Measurements from ENCODE around the gene THAP3. TPM values are rescaled to one million over a fixed set of nuclear protein-coding genes. Genes with fewer than 3 reads are reported as not detected.

Gene THAP3
- total and polyA plus RNA-seq, 7 donors, result 8.9 to 40.1 (median 18.8) TPM

DNA sequence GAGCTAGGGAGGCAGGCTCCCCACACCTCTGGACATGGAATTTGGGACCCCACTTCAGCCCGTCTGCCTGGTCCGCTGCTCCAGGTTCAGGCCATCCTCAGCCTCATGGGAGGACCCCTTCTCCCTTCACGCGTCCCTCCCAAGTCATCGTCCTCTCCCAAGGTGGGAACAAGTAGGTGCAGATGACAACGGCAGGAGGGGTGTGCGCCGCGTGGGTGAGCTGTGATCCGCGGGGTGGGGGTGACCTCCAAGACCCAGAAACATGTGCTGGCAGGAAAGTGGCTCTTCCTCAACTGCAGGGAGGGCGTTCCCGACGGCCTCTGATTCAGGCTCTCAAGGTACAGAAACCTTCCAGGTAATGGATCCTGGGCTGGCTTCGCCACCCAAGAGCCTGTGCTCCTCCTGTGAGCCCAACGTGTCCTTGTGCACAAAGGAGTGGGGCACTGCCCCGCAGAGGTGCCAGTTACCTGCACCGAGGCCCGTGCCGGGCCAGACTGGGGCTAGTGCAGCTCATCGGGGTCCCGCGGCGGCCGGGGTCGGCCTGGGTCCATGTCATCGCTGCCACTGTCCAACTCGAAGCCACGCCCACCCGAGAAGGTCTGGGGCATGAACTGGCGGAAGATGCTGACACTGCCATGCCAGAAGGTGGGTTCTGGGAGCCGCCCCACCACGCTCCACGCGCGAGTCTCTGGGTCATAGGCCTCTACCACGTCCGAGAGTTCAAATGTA is 31.6 kb upstream of the THAP3 start:
- intact Hi-C loops (cut with DNase I), result no loop called here
- Histone ChIP-seq H3K4me1 (peaks cover 83% of the 10 kb centered on the region), H3K27ac (peak overlapping the region; percentile 98), H3K9me3 (no peaks in the 10 kb centered on the region), H3K27me3 (ENCODE audit: insufficient read depth in 3 of 3, low read length in 2 of 3) (no peaks in the 10 kb centered on the region), H3K4me3 (no peak overlapping the region), H3K36me3 (ENCODE audit: insufficient read depth in 1 of 2, low read depth in 1 of 2) (peaks cover 7 to 100% of the 10 kb centered on the region in 2 donors)
- WGBS, 3 donors, result 85 to 89% (median 85%) methylated on average over 38 of the region's 38 CpGs
- no peak for DNase-seq
- no peak for TF ChIP-seq CTCF (IDR thresholded peaks at IDR 0.05)
- ATAC-seq, result no peak

GRCh38 chr1:6593810-6594209 is 30.9 kb upstream of the THAP3 start:
- DNase-seq (no peak), ATAC-seq (no peak)
- WGBS, 3 donors, result 83 to 92% (median 89%) methylated on average over 15 of the region's 15 CpGs
- Histone ChIP-seq H3K4me1 (peaks cover 83% of the 10 kb centered on the region), H3K9me3 (no peaks in the 10 kb centered on the region), H3K4me3 (no peak overlapping the region), H3K27ac (peak overlapping the region; percentile 98), H3K36me3 (ENCODE audit: insufficient read depth in 1 of 2, low read depth in 1 of 2) (peaks cover 7 to 100% of the 10 kb centered on the region in 2 donors), H3K27me3 (ENCODE audit: insufficient read depth in 3 of 3, low read length in 2 of 3) (no peaks in the 10 kb centered on the region)
- no peak for TF ChIP-seq CTCF (IDR thresholded peaks at IDR 0.05)
- intact Hi-C loops (cut with DNase I), result no loop called here

DNA sequence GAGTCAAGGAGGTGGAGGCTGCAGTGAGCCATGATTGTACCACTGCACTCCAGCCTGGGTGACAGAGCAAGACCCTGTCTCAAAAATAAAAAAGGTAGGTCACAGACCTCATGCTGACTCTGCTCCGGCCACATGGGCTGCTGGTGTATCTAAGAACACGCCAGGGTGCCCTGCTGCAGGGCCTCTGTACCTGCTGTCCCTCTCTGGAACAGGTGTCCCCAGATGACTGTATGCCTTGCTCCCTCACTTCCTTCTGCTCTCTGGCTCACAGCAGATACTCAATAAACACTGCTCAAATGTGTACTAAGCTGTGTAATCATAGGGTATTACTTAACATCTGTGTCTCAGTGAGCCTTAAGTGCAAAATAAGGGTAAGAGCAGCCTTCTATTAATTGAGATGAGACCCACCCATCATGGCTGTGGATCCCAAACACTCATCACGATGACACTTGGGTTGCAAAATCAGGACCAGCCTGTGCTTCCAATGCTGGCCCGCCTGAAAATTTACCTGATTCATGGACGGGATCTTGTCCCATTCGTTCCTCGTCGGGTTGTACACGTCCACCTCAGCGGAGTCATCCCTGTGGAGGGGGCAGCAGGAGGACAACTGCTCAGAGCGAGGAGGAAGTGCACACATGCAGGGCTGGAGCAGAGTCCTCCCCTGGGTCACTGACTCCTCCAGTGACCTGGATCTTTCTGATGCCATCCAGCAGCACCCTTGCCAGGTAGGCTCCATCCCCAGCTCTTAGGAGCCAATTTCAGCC is 29.5 kb upstream of the THAP3 start:
- WGBS, 3 donors, result 62 to 85% (median 66%) methylated on average over 11 of the region's 11 CpGs
- ATAC-seq, result peak in 3 of 4 donors; percentile 5 to 39 (median 35)
- H3K27ac ChIP-seq, result peak overlapping the region; percentile 98

DNA sequence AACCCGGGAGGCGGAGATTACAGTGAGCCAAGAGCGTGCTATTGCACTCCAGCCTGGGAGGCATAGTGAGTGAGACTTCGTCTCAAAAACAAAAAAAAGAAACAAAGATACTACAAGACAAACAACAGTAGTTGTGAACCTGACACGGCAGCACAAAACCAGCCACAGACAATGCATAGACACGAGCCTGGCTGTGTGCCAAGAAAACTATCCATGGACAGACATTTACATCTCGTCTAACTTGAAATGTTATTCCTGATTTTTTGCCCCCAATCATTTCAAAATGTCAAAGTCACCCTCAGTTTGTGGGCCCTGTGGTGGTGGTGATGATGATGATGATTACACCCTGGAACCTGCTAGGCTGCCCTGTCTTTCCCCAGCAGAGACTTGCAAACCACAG is 28.3 kb upstream of the THAP3 start:
- DNase-seq (no peak), ATAC-seq (no peak)
- no peak for TF ChIP-seq CTCF (IDR thresholded peaks at IDR 0.05)
- Histone ChIP-seq H3K9me3 (no peaks in the 10 kb centered on the region), H3K4me3 (peak overlapping the region; percentile 87), H3K4me1 (peaks cover 65% of the 10 kb centered on the region), H3K27ac (peak overlapping the region; percentile 98), H3K36me3 (ENCODE audit: insufficient read depth in 1 of 2, low read depth in 1 of 2) (peaks cover 7 to 77% of the 10 kb centered on the region in 2 donors), H3K27me3 (ENCODE audit: insufficient read depth in 3 of 3, low read length in 2 of 3) (no peaks in the 10 kb centered on the region)
- intact Hi-C loops (cut with DNase I), result no loop called here
- 37 to 59% (median 54%) methylated on average over 7 of the region's 7 CpGs for WGBS, 3 donors

More for the DNA sequence above, 29.5 kb upstream of the THAP3 start:
- Histone ChIP-seq H3K4me3 (no peak overlapping the region), H3K36me3 (ENCODE audit: insufficient read depth in 1 of 2, low read depth in 1 of 2) (peaks cover 7 to 89% of the 10 kb centered on the region in 2 donors), H3K4me1 (peaks cover 76% of the 10 kb centered on the region), H3K27me3 (ENCODE audit: insufficient read depth in 3 of 3, low read length in 2 of 3) (no peaks in the 10 kb centered on the region), H3K9me3 (no peaks in the 10 kb centered on the region)
- DNase-seq, result peak in 1 of 2 donors; percentile 81
- intact Hi-C loops (cut with DNase I), result no loop called here
- no peak for TF ChIP-seq CTCF (IDR thresholded peaks at IDR 0.05)

All from psoas muscle (tissue), 8 donors.